Stimulated activated CD4-positive, alpha-beta T cell treated with anti-CD3 and anti-CD28 coated beads, Interleukin-1b, Interleukin-23, amount 100 ng/mL, for 48 hours (primary cell): ENCODE measurements around the gene DAB2IP.
"Not testable (repeated sequence)": the region's sequence is repeated elsewhere in the genome, so short reads cannot be mapped to it uniquely, and the experiment has no call there.

ENCODE experiments used
- DNase-seq: peaks from one replicate; pipeline ENCODE4 v3.0.0-alpha.2; 2020

Gene DAB2IP

GRCh38 chr9:121781145-121781548, 129.7 kb downstream of the DAB2IP start:
- no peak for DNase-seq

- no peak for DNase-seq
These were observed 130.4 kb downstream of the DAB2IP start for GRCh38 chr9:121781701-121782464.

- no peak for DNase-seq
These were observed 131.2 kb downstream of the DAB2IP start for GRCh38 chr9:121782514-121783110.

- no peak for DNase-seq
These were observed 131.7 kb downstream of the DAB2IP start for GRCh38 chr9:121783111-121783510.

GRCh38 chr9:121783521-121784507, 132.4 kb downstream of the DAB2IP start:
- DNase-seq: no peak

DNA sequence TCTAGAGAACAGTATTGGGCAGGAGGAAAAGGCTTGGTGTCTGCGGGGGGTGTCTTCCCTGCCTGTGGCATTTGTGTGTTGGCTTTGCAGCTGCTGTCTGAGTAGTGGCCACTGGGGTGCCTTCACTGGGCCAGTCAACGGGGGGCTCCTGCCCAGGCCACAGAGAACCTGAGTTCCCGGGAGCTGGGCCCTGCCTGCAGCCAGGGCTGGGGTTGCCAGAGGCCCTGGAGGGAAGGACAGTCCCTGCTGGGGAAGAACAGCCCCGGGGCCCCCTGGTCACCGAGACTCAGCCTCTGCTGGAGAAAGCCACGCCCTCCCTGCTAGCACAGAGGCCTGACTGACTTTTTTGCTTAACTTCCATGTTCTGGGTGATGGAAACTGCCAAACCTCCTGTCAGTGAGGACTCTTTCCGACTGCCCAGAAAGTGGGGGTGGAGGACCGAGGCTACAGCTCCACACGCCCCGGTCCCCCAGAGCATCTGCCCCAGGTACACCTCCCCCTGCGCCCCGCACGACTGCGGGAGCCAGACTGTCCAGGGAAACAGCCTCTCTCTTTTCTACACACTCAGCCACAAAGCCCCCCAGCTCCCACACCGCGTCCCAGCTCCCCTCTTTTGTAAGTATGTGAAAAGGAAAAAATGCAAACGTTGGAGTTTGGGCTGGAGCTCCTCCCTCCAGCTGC, 133.4 kb downstream of the DAB2IP start:
- no peak for DNase-seq

DNA sequence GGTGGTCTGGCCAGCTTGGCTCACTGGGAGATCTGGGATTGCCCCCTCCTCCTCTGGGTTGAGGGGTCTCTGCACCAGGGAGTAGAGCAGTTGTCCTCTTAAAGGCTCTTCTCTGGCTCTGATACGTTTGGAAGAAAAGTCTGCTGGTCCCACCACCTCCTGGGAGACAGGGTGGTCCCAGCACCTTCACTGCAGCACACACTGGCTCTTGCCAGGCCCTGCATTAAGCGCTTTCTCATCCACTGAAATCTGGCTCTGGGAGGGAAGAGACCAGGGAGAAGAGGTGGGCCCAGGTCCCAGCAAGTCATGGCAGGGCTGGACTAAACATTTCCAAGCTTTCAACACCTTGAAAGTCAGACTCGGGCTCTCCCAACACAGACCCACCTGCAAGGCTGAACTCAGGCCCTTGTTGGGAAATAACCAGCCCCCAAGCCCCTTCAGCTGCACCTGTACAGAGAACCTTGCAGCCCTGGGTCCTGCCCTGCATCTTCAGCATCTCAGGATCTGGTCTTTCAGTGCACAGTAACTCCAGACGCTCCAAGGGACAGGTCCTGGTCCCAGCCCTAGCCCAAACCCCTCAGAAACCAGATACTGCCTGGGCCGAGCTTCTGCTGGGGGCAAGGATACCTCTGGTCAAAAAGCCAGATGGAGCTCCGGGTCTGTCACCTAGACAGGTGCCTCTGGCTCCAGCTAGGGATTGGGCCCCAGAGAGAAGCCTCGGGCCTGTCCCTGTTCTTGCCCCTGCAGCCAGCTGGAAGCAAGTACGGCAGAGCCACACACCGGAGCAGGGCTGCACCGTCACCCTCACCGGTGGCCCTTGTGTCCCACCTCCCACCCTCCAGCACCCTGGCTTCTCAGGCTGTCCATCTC, 134.5 kb downstream of the DAB2IP start:
- no peak for DNase-seq

GRCh38 chr9:121786543-121786948, 135.1 kb downstream of the DAB2IP start:
- DNase-seq: no peak

GRCh38 chr9:121786998-121787422, 135.6 kb downstream of the DAB2IP start:
- DNase-seq: no peak

- no peak for DNase-seq
These were observed 137.4 kb downstream of the DAB2IP start for GRCh38 chr9:121788686-121789366.

GRCh38 chr9:121790841-121791240, 139.4 kb downstream of the DAB2IP start:
- DNase-seq: no peak

DNA sequence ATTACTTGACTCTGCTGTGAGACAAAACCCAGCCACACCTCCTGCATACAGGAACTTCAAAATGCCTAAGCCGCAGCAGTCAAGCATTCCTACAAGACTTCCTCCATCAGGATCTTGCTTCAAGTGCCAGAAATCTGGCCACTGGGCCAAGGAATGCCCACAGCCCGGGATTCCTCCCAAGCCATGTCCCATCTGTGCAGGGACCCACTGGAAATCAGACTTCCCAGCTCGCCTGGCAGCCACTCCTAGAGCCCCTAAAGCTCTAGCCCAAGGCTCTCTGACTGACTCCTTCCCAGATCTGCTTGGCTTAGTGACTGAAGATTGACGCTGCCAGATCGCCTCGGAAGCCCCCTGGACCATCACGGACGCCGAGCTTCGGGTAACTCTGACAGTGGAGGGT, 141.0 kb downstream of the DAB2IP start:
- not testable (repeated sequence) for DNase-seq

DNA sequence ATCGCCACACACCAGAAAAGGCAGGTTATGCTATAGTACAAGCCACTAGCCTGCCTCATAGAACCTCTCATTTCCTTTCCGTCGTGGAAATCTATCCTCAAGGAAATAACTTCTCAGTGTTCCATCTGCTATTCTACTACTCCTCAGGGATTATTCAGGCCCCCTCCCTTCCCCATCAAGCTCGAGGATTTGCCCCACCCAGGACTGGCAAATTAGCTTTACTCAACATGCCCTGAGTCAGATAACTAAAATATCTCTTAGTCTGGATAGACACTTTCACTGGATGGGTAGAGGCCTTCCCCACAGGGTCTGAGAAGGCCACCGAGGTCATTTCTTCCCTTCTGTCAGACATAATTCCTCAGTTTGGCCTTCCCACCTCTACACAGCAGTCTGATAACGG, 142.9 kb downstream of the DAB2IP start:
- not testable (repeated sequence) for DNase-seq

GRCh38 chr9:121797081-121797480, 145.6 kb downstream of the DAB2IP start:
- no peak for DNase-seq

DNA sequence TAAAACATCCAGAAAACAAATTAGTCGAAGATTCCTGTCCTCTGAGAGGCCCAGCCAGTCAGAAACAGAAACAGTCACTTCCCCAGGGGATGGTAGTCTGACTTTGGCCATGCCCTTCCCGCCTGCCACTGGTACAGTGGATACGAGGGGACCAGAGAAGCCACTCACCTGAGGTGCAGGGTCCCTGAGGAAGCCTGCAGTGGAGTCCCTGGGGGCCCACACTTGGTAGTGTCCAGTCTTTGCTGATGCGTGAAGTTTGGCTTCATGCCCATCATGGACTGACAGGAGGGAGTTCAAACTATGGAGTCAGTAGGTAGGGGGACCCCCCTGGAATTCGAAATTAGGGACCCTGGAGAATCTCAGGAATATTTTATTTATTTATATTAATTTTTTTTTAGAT, 147.5 kb downstream of the DAB2IP start:
- no peak for DNase-seq

DNA sequence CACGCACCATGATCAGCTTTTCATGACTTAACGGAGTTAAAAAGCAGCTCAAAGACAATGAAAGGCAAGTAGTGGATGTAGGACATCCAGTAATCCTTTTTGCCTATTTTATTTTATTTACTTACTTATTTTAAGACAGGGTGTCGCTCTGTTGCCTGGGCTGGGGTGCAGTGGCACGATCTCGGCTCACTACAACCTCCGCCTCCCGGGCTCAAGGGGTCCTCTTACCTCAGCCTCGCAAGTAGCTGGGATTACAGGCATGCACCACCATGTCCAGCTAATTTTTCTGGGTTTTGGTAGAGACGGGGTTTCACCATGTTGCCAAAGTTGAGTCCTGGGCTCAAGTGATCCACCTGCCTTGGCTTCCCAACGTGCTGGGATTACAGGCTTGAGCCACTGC, 148.9 kb downstream of the DAB2IP start:
- no peak for DNase-seq

DNA sequence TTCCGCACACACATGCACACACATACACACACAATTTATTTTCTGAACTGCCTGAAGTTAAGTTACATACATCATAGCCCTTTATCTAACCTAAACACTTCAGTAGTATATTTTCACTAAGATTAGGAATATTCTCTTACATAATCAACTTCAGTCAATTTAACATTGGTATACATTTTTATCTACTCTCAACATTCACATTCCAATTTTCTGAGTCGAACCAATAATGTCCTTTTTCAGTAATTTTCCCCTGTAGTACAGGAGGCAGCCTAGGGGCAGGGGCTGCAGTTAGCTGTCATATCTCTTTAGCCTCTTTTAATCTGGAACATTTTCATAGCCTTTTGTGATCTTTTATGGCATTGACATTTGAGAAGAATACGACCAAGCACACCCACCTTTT, 150.1 kb downstream of the DAB2IP start:
- DNase-seq: no peak

GRCh38 chr9:121802753-121803152, 151.3 kb downstream of the DAB2IP start:
- no peak for DNase-seq

- no peak for DNase-seq
These were observed 155.8 kb downstream of the DAB2IP start for GRCh38 chr9:121807069-121807822.

DNA sequence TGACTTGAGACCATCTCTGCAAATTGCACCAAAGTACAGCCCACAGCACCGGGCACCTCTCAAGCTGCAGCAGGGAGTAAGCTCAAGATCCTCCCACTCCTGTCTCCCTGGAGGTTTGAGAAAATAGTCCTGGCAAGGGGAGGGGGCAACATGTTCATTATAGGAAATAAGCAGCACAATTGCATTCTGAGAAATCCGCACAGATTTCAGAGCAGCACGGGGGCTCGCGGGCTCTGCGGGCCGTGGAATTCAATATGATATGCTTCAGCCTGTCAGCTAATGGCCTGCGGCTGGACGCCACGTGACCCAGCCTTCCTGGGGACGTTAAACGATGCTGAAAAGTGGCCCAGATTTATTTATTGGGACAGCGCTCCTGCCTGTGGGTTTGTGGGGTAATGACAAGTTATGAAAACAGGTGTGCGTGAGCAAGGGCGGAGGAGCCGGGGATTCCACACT, 156.4 kb downstream of the DAB2IP start:
- DNase-seq: no peak
